Activated CD4-positive, alpha-beta T cell treated with anti-CD3 and anti-CD28 coated beads, Interleukin-10, Interleukin-2, amounts not matched to agents 100 ng/mL and 50 ng/mL, durations not matched to agents 16 hours and 8 hours (primary cell): Measurements from ENCODE around the gene SMIM36.
"Not testable (repeated sequence)": the region's sequence is repeated elsewhere in the genome, so short reads cannot be mapped to it uniquely, and the experiment has no call there.

ENCODE experiments used
- DNase-seq: peaks from one replicate; pipeline ENCODE4 v3.0.0-alpha.2; 2020

SMIM36 gene

GRCh38 chr17:55453839-55454557, 57.3 kb downstream of the SMIM36 start:
- no peak for DNase-seq

DNA sequence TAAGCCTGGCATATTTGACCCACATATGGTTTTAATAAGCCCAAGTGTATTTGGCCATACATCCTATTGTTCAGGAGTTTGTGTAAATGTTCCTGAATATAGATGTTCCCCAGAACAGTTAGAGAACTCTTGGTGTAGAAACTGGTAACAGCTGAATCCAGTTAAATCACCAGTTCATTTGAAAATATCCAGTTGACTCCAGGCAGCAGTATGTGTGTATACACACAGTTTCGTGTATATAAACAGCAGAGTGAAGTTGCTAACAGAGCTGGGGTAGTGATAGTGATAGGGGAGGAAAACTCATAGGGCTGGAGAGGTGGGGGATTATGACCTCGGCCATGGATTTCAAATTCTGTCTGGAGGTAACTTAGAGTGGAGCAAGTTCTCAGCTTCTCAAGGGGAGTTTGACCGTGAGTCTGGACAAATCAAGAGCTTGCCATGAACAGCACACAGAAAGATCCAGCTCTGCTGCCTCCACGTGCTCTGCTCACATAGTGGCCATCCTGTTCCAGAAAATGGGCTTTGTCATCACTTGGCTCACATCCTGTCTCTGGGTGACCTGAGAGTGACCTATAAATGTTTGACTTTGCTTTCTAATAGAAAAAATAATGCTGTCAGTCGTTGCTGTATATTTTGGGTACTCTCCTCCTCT, 59.0 kb downstream of the SMIM36 start:
- no peak for DNase-seq

DNA sequence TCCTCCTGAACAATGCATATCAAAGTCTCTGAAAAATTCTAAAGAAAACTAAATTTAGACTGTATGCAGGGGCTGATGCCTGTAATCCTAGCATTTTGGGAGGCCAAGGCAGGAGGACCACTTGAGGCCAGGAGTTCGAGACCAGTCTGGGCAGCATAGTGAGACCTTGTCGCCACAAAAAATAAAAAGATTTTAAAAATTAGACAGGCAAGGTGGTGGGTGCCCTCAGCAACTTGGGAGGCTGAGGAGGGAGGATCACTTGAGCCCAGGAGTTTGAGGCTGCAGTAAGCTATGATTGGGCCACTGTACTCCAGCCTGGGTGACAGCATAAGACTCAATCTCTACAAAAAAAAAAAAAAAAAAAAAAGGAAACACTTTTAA, 59.5 kb downstream of the SMIM36 start:
- no peak for DNase-seq

GRCh38 chr17:55451203-55451641, 60.0 kb downstream of the SMIM36 start:
- DNase-seq, result no peak

DNA sequence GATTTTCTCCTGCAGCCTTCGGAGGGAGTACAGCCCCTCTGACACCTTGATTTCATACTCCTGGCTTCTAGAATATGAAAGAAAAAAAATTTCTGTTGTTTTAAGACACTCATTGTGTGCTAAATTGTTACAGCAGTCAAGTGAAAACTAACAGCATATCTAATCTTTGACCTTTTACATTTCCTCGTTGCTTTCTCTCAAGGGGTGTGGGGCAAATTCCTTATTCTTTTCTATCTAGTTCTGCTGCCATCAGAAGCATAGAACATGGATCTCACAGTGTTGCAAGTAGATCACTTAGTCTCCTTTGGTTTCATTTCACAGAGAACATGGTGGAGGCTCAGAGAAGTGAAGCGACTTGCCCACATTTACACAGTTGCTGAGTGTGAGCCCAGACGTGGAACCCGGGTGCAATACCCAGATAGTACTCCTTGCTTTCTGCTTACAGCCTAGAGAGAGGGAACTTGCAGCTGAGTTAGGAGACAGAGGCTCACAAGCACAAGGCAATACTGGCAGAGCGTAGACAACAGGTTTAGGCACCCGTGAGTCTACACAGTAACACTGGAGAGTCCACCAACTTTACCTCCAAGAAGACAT, 60.9 kb downstream of the SMIM36 start:
- no peak for DNase-seq

DNA sequence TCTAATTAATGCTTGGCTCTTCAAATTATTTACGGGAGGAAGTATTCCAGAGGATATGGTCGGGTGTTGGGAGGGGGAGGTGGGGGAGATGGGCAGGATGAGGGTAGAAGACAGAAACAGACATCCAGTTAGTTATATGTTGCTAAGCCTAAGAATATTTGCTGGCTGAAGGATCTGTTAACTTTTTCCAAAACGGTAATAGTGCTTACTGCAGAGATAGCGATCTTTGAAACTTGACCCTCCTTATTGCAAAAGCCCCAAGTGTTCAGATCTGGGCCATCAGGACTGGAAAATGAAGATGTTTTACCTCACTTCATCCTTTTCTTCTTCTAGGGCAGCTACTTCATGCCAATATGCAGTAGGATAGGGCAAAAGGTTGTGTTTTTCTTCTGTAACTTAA, 62.6 kb downstream of the SMIM36 start:
- DNase-seq, result no peak

- DNase-seq, result no peak
Measured at GRCh38 chr17:55446581-55447205, 64.6 kb downstream of the SMIM36 start.

DNA sequence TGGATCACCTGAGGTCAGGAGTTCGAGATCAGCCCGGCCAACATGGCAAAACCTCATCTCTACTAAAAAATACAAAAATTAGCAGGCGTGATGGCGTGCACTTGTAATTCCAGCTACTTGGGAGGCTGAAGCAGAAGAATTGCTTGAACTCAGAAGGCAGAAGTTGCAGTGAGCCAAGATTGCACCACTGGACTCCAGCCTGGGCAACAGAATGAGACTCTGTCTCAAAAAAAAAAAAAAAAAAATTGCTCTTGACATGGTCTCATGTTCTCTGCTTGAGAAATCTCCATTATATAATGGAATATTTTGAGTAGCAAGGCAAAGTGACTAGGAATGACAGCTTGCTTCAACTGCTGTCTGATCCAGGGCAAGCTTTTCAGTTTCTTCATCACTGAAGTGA, 65.2 kb downstream of the SMIM36 start:
- not testable (repeated sequence) for DNase-seq

DNA sequence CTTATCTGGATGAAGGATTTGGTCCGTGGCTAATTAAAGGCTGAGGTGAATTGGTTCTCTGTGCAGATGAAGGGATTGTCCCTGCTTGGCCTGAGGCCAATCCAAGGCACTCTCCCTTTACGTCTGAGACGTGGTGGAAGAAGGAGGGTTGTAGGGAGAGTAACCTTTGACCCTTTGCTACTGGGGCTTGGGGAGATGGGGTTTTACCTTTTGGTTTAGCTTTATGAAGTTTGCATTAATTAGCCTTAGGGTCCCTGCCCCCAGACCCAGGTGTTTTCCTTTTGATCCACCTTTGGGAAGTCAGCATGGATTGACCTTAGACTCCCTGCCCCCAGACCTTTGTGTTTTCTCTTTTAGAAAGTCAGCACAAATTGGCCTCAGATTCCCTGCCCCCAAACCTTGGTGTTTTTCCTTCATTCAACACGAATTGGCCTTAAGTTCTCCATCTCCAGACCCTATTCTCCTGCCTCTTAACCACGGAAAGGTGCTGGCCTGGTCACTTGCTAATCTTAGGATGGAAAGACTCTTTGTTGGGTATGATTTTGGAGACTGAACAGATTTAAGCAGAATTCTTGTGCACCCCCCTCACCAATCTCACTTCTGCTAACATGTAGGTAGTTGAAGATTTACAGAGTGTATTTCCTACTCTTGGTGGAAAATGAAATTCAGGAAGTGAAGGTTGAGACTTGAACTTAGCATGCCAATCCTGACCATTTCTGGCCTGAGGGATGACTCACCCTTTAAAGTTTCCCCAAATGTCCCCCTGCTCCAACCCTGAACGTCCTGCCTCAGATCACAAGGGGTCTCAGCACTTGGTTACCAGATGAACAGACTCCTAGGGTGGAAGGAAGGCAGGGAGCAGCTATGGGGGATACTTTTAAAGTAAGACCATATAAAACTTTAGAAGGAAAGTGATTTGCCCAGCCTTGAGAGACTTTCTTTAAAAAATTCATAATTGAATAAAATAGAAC, 66.5 kb downstream of the SMIM36 start:
- no peak for DNase-seq

- no peak for DNase-seq
Measured at GRCh38 chr17:55443904-55444303, 67.3 kb downstream of the SMIM36 start.

DNA sequence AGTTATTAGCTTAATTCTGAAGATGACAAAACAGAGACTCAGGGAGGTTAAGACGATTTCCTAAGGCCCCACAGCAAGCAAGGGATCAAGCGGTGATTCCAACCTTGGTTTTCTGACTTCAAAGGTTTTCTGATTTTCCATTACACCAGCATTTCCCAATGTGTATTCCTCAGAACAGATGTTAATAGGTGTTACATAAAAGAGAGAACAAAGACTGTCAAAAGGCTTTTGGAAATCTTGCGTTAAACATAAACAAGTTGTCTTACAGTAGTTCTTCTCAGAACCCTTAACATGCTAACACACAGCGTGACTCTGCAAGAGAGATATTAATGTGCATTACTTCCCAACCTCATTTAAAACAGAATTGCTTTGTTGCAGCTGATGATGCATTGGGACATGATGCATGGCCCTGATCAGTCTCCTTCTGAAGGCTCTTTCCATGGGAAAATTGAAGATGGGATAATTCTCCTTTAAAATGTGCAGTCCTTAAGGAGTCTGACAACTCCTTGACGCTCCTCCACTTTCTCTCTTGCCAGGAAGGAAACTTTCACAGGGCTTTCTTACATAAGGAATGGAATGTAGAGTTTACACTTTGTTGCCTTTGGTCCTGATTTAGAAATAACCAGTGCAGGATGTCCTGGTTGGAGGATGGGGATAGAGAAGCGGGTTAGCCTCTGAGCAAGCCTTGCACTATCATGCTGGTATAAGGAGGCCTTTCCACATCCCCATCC, 68.1 kb downstream of the SMIM36 start:
- no peak for DNase-seq

GRCh38 chr17:55442462-55442861, 68.8 kb downstream of the SMIM36 start:
- DNase-seq, result no peak

- DNase-seq, result no peak
Measured at GRCh38 chr17:55441544-55441943, 69.7 kb downstream of the SMIM36 start.

DNA sequence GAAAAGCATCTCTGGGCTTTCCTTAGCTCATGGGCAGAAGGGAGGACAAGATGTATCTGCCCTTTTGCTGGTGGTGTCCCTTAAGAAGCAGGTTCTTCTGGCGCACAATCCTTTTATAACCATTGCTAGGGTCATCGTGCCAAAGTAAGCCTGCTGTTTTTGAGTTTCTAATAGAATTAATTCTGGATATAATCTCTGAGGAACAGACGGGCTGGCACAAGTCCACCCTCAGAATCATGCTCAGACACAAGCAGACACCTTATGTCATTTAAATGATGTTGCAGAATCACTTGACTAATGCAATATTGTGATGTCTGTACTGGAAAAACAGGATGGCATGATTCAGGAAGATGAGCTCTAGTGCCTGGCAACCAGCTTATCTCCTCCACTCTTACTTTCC, 70.9 kb downstream of the SMIM36 start:
- no peak for DNase-seq

GRCh38 chr17:55437159-55437605, 74.1 kb downstream of the SMIM36 start:
- DNase-seq, result no peak

DNA sequence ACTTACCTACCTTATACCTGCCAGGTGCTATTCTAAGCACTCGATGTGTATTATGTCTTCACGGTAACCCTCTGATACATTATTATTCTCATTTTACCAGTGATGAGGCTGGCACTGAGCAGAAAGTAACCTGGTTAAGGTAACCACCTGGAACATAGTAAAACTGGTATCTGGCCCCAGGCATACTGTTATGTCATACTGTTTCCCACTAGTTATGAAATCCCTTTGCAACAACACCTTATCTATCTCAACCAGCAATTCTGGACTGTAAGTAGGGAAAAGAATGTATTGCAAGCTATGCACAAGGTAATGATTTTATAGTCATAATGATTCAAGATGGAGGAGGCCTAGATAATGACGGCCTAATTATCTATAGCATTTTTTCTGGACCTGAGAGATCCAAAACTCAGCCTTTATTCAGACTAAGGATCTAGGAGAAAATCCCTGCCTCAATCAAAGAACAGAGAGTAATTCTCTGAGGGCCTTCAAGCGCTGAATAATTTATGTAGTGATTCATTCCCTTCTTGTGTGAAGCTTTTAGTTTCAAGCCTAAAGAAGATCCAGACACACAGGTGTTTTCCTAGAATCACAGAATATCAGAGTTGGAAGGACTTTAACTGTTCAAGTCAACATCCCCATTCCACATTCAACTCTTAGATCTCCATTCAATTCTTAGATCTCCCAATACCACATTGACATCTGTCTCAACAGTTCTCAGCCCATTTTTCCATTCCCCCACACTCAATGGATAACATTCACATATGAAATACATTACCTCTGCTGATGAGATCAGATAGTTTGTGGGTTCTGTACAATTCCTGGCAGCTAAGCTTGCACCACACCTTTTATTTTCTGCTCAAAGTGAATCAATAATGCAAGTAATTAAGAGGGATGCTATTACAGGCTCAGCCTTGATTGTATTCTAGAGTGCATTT, 74.8 kb downstream of the SMIM36 start:
- DNase-seq, result no peak

DNA sequence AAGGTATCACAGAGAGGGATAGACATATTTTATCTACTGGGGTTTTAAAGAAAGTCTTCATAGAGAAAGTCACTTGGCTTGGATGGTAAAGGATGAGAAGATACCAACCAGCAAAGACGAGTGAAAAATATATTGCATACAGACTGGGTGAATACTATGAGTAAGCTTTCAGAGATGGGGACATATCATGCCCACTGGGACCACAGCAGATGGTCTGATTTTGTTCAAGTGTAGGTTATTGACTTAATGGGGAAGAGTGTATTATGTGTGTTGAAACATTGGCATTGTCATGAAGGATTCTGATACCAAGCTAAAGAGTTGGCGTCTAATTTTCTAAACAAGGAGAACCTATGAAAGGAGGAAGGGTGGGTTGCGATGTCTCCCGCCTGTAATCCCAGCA, 75.8 kb downstream of the SMIM36 start:
- no peak for DNase-seq

GRCh38 chr17:55434721-55435120, 76.5 kb downstream of the SMIM36 start:
- peak; percentile 36 for DNase-seq

DNA sequence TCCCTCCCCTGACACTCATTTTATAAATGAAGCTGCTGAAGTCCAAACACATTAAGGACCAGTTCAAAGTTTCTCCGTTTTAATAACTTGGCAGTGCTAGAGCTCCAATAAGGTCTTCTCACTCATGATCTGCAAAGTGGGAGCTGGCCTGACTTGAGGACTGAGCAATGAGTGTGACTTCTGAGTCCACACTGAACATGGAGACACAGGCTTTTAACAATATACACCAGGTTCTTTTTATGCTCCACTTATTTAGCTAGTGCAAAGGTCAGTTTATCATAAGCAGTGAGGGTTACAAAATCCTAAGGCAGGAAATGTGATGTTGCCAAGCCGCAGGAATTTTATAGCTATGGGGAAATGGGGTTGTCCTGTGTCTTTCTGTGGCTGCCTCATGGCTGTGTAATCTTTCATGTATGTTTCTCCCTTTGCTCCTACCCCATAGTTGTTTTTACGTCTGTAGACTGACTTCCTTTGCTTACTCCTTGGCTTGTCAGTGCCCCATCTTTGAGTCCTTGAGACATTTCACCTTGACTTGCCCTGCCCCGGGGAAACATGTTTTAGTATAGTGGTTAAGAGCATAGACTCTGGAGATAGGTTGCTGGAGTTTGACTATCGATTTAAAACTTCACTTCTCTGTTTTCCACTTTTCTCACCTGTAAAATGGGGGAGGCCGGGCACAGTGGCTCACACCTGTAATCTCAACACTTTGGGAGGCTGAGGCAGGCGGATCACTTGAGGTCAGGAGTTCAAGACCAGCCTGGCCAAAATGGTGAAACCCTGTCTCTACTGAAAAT, 77.4 kb downstream of the SMIM36 start:
- no peak for DNase-seq
